ENCODE measurements around the gene FGF6. TPM values are rescaled to one million over a fixed set of nuclear protein-coding genes. Genes with fewer than 3 reads are reported as not detected.

The FGF6 gene
- total RNA-seq, 2 experiments from 2014 or later = not detected

DNA sequence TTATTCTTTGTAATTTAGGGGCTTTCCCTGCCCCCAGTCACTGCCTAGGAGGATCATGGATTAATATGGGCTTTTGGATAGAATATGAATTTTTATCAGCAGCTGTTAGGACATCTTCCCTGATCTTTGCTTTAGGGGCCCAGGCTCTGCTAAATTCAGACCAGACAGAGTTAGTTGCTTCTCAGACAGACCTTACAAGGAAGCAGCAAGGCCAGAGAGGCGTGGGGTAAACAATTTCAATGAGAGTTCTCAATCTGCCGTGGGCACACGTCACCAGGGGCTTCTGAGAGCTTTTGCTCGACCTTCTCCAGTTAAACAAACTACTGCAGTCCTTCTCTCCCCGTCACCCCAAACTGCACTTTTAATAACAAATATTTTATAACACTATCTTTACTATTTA lies 27.7 kb downstream of the FGF6 start:
- no peak for TF ChIP-seq EZH2phosphoT487 (IDR thresholded peaks at IDR 0.05; ENCODE audit: borderline replicate concordance, low read depth, low read length)
- no peak for TF ChIP-seq CTCF (conservative IDR thresholded peaks at IDR 0.05; ENCODE audit: low read length)
- Histone ChIP-seq H3K9me3 (ENCODE audit: low read length) (no peaks in the 10 kb centered on the region), H3K4me1 (ENCODE audit: insufficient read depth, low read length, poor library complexity, severe bottlenecking) (no peaks in the 10 kb centered on the region), H4K20me1 (ENCODE audit: insufficient read depth, low read length) (no peaks in the 10 kb centered on the region), H3K4me2 (ENCODE audit: low read length) (no peak overlapping the region), H3K79me2 (ENCODE audit: insufficient read depth, low read depth, low read length) (no peaks in the 10 kb centered on the region), H3K27ac (ENCODE audit: low read depth, low read length, poor library complexity, severe bottlenecking) (no peak overlapping the region), H3K36me3 (ENCODE audit: insufficient read depth, low read length) (no peaks in the 10 kb centered on the region), H2AFZ (ENCODE audit: low read length) (no peak overlapping the region), H3K9me2 (ENCODE audit: insufficient read depth, low read length) (no peaks in the 10 kb centered on the region), H3K4me3 (ENCODE audit: low read depth, low read length, poor library complexity, severe bottlenecking) (no peak overlapping the region)
- intact Hi-C loops (cut with micrococcal nuclease; ENCODE audit: unreplicated experiment) = no loop called here
- CTCF ChIA-PET (ENCODE audit: unreplicated experiment) = no interaction called here
- no TSS peak for BruUV-seq (replicated peaks)
- POLR2A ChIA-PET = interaction anchor here (0.6 kb wide), 1 partner anchor 12 kb away, joined by 3 read pairs; no protein-coding TSS in a partner anchor
- no peak for DNase-seq (ENCODE audit: low spot score)

- ChIA-PET CTCF (ENCODE audit: unreplicated experiment) (no interaction called here), POLR2A (interaction anchor here (0.6 kb wide), 1 partner anchor 13 kb away, joined by 3 read pairs; no protein-coding TSS in a partner anchor)
- Histone ChIP-seq H3K4me1 (ENCODE audit: insufficient read depth, low read length, poor library complexity, severe bottlenecking) (no peaks in the 10 kb centered on the region), H4K20me1 (ENCODE audit: insufficient read depth, low read length) (no peaks in the 10 kb centered on the region), H3K36me3 (ENCODE audit: insufficient read depth, low read length) (no peaks in the 10 kb centered on the region), H3K79me2 (ENCODE audit: insufficient read depth, low read depth, low read length) (no peaks in the 10 kb centered on the region), H3K4me3 (ENCODE audit: low read depth, low read length, poor library complexity, severe bottlenecking) (no peak overlapping the region), H2AFZ (ENCODE audit: low read length) (no peak overlapping the region), H3K27ac (ENCODE audit: low read depth, low read length, poor library complexity, severe bottlenecking) (no peak overlapping the region), H3K9me2 (ENCODE audit: insufficient read depth, low read length) (no peaks in the 10 kb centered on the region), H3K9me3 (ENCODE audit: low read length) (no peaks in the 10 kb centered on the region), H3K4me2 (ENCODE audit: low read length) (no peak overlapping the region)
- no peak for DNase-seq (ENCODE audit: low spot score)
- BruUV-seq (replicated peaks) = no TSS peak
- TF ChIP-seq CTCF (conservative IDR thresholded peaks at IDR 0.05; ENCODE audit: low read length) (no peak), EZH2phosphoT487 (IDR thresholded peaks at IDR 0.05; ENCODE audit: borderline replicate concordance, low read depth, low read length) (no peak)
- intact Hi-C loops (cut with micrococcal nuclease; ENCODE audit: unreplicated experiment) = no loop called here
Measured at GRCh38 chr12:4417455-4417854, 28.2 kb downstream of the FGF6 start.

GRCh38 chr12:4416276-4416675 lies 29.3 kb downstream of the FGF6 start:
- no peaks in the 10 kb centered on the region for H3K4me1 ChIP-seq (ENCODE audit: insufficient read depth, low read length, poor library complexity, severe bottlenecking)
- ChIA-PET POLR2A (no interaction called here), CTCF (ENCODE audit: unreplicated experiment) (no interaction called here)
- H3K4me3 ChIP-seq (ENCODE audit: low read depth, low read length, poor library complexity, severe bottlenecking) = no peak overlapping the region
- H3K27ac ChIP-seq (ENCODE audit: low read depth, low read length, poor library complexity, severe bottlenecking) = no peak overlapping the region
- no peaks in the 10 kb centered on the region for H3K36me3 ChIP-seq (ENCODE audit: insufficient read depth, low read length)
- H4K20me1 ChIP-seq (ENCODE audit: insufficient read depth, low read length) = no peaks in the 10 kb centered on the region
- no peak for DNase-seq (ENCODE audit: low spot score)
- intact Hi-C loops (cut with micrococcal nuclease; ENCODE audit: unreplicated experiment) = no loop called here
- H2AFZ ChIP-seq (ENCODE audit: low read length) = no peak overlapping the region
- no TSS peak for BruUV-seq (replicated peaks)
- TF ChIP-seq CTCF (conservative IDR thresholded peaks at IDR 0.05; ENCODE audit: low read length) (no peak), EZH2phosphoT487 (IDR thresholded peaks at IDR 0.05; ENCODE audit: borderline replicate concordance, low read depth, low read length) (no peak)
- no peaks in the 10 kb centered on the region for H3K9me2 ChIP-seq (ENCODE audit: insufficient read depth, low read length)
- H3K9me3 ChIP-seq (ENCODE audit: low read length) = no peaks in the 10 kb centered on the region
- no peak overlapping the region for H3K4me2 ChIP-seq (ENCODE audit: low read length)
- H3K79me2 ChIP-seq (ENCODE audit: insufficient read depth, low read depth, low read length) = no peaks in the 10 kb centered on the region

All from OCI-LY7 (cell line).